Adrenal gland (tissue), 12 donors: ENCODE data around the gene RNF166. TPM values are rescaled to one million over a fixed set of nuclear protein-coding genes. Genes with fewer than 3 reads are reported as not detected.

Experiments
- DNase-seq, 7 donors: peaks; one replicate each; pipeline ENCODE4 v3.0.0-alpha.2; 2019 to 2020
- H3K27ac ChIP-seq, 5 donors: fragments of 200-600 bp; sonication (generic) in 4 of 5; 1 replicate in 3 of 5; 2 replicates in 2 of 5; pipeline versions ENCODE4 v1.5.1 to v1.8.0; 2016 to 2020; ENCODE audit warnings: mild to moderate bottlenecking in 1 of 5
- H3K27me3 ChIP-seq: fragments of 200-600 bp; 2 replicates; pipeline ENCODE4 v1.8.0; 2021
- H3K36me3 ChIP-seq, 2 donors: fragments of 200-600 bp; replicated peaks in 1 of 2; 1 replicate in 1 of 2; 2 replicates in 1 of 2; pipeline versions ENCODE4 v1.5.1 to v1.8.0; 2018 to 2022
- H3K4me1 ChIP-seq, 2 donors: fragments of 200-600 bp; replicated peaks in 1 of 2; 1 replicate in 1 of 2; 2 replicates in 1 of 2; pipeline versions ENCODE4 v1.5.1 to v1.8.0; 2018 to 2021
- H3K4me3 ChIP-seq, 4 donors: fragments of 200-600 bp; sonication (generic) in 3 of 4; one replicate each; pipeline ENCODE4 v1.5.1; 2016 to 2018
- H3K9me3 ChIP-seq, 3 donors: fragments of 200-600 bp; sonication (generic) in 1 of 3; replicated peaks in 1 of 3; 1 replicate in 2 of 3; 2 replicates in 1 of 3; pipeline versions ENCODE4 v1.5.1 to v1.8.0; 2016 to 2021
- POLR2A ChIP-seq, 2 donors: fragments of 450-650 bp; IDR thresholded peaks; one replicate each; pipeline ENCODE4 v1.6.1; 2017; ENCODE audit warnings: antibody characterized with exemption in 2 of 2, mild to moderate bottlenecking in 2 of 2, moderate library complexity in 1 of 2
- WGBS, 4 donors: extraction: QIAGEN DNeasy Blood & Tissue Kit in 2 of 4; methylation state at CpG; one replicate each; pipeline versions ENCODE4 v1.1.5 to v1.1.7; 2013 to 2017; 5-methylcytosine and 5-hydroxymethylcytosine counted together
- intact Hi-C, 2 donors: fragments of 100-400 bp; cut with DNase I; formaldehyde crosslinking; loops; one replicate each; pipeline versions ENCODE4 v1.14.1 to v1.15.0; 2022 to 2023
- polyA plus RNA-seq, 3 donors: library from polyadenylated mRNA; stranded (reverse); fragments of 200-250 nt in 2 of 3; fragments of 350-450 nt in 1 of 3; fragmentation: Illumina TruSeq in 1 of 3; extraction: RNeasy Lipid Tissue Mini Kit (QIAGEN cat#74804) in 1 of 3; gene quantifications; one replicate each; pipeline ENCODE4 v1.2.3, GENCODE V29; 2013 to 2014
- total RNA-seq, 9 donors: library from RNA; depleted of rRNA in 4 of 9; stranded (reverse); fragments of >200 nt in 4 of 9; fragments of 120-200 nt in 1 of 9; fragmentation: NEBNext Ultra II Directional in 1 of 9; extraction: Animal tissue kit (Norgen Biotek cat#: 25700) in 1 of 9; gene quantifications; one replicate each; pipeline versions ENCODE4 v1.1.0 to v1.2.4, GENCODE V29; 2013 to 2023
- TF ChIP-seq, protein P1 (sequence below), 6 experiments: fragments of 450-650 bp in 4 of 6; fragments of 200-600 bp in 2 of 6; sonication (generic) in 1 of 6; IDR thresholded peaks; 1 replicate in 5 of 6; 2 replicates in 1 of 6; pipeline versions ENCODE4 v1.5.1 to v1.8.0; 2016 to 2021; ENCODE audit warnings: antibody characterized with exemption in 6 of 6, mild to moderate bottlenecking in 2 of 6, moderate library complexity in 1 of 6
- donor health status: healthy with polysubstance abuse.
- donor health status: Bipolar disorder and iron deficiency.
- donor health status: DM: yes; HTN: yes; CAD: no.
- donor health status: DM: no; HTN: no; CAD: no.
- donor health status: DM: no; HTN: no; CAD: no.
- donor health status: DM: yes; HTN: yes; CAD: no.

The RNF166 gene
- total and polyA plus RNA-seq, 12 donors: 3.0 to 86.3 (median 28.5) TPM

DNA sequence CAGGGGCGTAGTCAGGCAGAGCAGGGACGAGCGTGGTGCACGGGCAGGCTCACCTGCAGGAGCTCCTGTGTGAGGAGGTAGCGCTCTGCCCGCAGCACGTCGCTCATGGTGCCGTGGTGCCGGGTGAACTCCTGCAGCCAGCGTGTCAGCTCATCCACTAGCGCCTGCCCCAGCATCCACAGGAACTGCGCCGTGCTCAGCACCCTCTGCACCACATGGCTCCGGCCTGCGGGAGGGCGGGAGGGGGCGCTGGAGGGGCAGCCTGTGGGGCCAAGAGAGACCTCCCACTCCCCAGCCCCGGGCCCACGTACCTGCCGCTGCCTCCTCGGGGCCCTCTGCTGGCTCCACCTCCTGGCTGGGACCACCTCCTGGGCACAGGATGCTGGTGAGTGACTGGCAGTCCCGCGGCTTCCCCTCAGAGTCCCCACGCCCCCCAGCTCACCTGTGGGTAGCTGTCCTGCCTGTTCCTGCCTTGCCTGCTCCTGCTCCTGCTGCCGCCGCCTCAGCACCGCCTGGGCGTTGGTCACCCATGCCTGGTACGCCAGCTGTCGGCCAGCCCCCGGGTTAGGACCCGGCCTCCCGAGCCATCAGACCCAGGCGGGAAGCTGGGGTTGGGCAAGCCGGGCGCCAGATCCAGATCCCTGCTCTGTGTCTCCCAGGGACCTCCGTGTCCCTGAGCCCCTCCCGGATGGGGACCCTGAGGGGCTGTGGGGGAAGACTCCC is 16.7 kb upstream of the RNF166 start:
- no peaks in the 10 kb centered on the region for H3K27me3 ChIP-seq
- intact Hi-C loops: no loop called here
- WGBS, 4 donors: 87 to 96% (median 93%) methylated on average over 18 to 39 of the region's 39 CpGs
- TF ChIP-seq, protein P1, sequence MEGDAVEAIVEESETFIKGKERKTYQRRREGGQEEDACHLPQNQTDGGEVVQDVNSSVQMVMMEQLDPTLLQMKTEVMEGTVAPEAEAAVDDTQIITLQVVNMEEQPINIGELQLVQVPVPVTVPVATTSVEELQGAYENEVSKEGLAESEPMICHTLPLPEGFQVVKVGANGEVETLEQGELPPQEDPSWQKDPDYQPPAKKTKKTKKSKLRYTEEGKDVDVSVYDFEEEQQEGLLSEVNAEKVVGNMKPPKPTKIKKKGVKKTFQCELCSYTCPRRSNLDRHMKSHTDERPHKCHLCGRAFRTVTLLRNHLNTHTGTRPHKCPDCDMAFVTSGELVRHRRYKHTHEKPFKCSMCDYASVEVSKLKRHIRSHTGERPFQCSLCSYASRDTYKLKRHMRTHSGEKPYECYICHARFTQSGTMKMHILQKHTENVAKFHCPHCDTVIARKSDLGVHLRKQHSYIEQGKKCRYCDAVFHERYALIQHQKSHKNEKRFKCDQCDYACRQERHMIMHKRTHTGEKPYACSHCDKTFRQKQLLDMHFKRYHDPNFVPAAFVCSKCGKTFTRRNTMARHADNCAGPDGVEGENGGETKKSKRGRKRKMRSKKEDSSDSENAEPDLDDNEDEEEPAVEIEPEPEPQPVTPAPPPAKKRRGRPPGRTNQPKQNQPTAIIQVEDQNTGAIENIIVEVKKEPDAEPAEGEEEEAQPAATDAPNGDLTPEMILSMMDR (IDR thresholded peaks at IDR 0.05): no peak
- no peak for TF ChIP-seq POLR2A (IDR thresholded peaks at IDR 0.05)
- no peak for DNase-seq
- no peaks in the 10 kb centered on the region for H3K9me3 ChIP-seq
- H3K27ac ChIP-seq: no peak overlapping the region
- H3K4me1 ChIP-seq: no peaks in the 10 kb centered on the region
- H3K36me3 ChIP-seq: peaks cover 0 to 87% of the 10 kb centered on the region in 2 donors
- no peak overlapping the region for H3K4me3 ChIP-seq

DNA sequence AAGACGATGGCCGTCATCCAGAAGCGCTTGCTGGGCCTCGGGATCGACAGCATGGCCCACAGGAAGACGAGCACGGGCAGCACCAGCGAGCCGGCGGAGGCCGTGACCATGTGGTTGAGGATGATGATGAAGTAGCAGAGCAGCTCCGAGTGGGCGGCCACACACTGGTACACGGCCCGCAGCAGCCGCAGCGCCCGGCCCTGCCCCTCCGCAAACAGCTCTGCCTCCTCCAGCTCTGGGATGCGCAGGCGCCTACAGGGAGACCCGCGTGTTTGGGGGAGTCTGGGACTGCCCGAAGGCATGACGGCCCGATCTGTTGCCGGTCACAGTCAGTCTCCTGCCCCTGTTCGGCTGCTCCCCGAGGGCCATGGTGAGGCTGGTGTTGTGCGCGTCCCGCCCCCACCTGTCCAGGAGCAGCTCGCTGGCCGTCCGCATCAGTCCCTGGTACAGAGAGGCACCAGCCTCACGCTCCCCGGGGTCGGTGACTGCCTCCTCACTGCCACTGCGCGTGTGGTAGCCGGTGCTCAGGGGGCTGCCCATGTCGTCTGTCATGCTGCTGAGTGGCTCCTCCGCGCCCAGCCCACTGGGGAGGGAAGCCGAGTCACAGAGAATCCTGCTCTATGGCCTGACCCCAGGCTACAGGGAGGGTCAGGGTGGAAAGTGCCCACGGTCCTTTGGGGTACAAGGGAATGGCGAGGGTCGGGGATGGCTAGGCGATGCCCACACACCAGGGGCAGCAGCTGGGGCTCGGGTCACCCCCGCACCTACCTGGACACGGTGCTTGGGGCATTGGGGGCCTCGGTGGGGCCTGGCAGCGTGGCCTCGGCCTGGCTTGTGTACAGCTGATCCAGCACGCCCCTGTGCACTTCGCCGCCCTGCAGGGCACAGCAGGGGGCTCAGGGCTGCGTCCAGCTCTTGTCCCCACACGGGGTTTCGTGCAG is 15.9 kb upstream of the RNF166 start:
- Histone ChIP-seq H3K27me3 (no peaks in the 10 kb centered on the region), H3K9me3 (no peaks in the 10 kb centered on the region), H3K36me3 (peaks cover 0 to 93% of the 10 kb centered on the region in 2 donors), H3K4me1 (no peaks in the 10 kb centered on the region), H3K27ac (no peak overlapping the region), H3K4me3 (no peak overlapping the region)
- no peak for TF ChIP-seq POLR2A (IDR thresholded peaks at IDR 0.05)
- TF ChIP-seq, protein P1 (IDR thresholded peaks at IDR 0.05): no peak
- intact Hi-C loops: no loop called here
- DNase-seq: no peak
- 90 to 97% (median 95%) methylated on average over 30 to 61 of the region's 61 CpGs for WGBS, 4 donors

DNA sequence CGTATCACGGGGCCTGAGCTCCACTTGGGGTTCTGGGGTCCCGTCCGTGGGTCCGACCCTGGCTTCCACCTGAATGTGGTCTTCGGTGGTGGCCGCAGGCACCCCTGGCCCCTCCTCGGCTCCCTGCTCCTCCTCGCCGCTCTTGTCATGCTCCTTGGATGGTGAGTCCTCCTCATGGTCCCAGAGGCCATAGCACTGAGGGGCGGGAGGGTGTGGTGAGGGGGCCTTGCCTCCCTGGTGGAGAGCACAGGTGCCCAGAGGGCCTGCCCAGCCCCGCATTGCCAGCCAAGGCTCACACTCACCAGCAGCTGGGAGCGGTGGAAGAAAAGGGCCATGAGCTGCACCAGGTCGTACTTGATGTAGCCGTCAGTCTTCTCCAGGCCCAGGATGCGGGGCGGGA is 15.0 kb upstream of the RNF166 start:
- Histone ChIP-seq H3K27ac (no peak overlapping the region), H3K27me3 (no peaks in the 10 kb centered on the region), H3K4me1 (no peaks in the 10 kb centered on the region), H3K9me3 (no peaks in the 10 kb centered on the region), H3K36me3 (peaks cover 0 to 93% of the 10 kb centered on the region in 2 donors), H3K4me3 (no peak overlapping the region)
- TF ChIP-seq POLR2A (IDR thresholded peaks at IDR 0.05): no peak
- TF ChIP-seq, protein P1 (IDR thresholded peaks at IDR 0.05): no peak
- intact Hi-C loops: no loop called here
- DNase-seq: no peak
- WGBS, 4 donors: 93 to 97% (median 94%) methylated on average over 10 to 17 of the region's 17 CpGs

DNA sequence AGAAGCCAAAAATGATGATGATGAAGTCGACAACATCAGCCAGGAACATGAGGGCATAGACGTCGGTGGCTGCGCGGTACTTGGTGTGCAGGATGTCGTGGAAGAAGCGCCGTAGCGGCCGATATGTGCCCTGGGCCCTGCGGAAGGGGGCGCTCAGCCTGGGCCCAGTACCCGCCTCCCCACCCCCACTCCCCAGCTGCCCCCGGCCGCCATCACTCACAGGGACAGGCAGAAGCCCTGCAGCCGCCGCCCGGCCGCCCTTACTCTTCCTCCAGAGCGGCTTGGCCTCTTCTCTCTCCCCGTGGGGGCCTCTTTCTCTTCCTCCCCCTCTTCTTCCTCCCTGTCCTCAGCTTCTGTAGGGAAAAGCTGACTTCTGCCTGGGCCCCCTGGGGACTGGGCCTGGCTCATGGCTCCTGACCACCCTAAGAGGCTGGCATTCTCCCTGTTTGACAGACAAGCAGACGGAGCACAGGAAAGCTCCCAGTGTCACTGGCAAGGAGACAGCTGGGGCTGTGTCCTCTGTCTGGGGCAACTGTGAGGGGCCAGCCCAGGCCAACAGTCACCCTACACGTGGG is 14.3 kb upstream of the RNF166 start:
- no peak for TF ChIP-seq POLR2A (IDR thresholded peaks at IDR 0.05)
- TF ChIP-seq, protein P1 (IDR thresholded peaks at IDR 0.05): no peak
- intact Hi-C loops: no loop called here
- WGBS, 4 donors: 91 to 95% (median 94%) methylated on average over 19 to 23 of the region's 23 CpGs
- peaks cover 0 to 93% of the 10 kb centered on the region in 2 donors for H3K36me3 ChIP-seq
- no peak overlapping the region for H3K4me3 ChIP-seq
- no peaks in the 10 kb centered on the region for H3K4me1 ChIP-seq
- H3K27me3 ChIP-seq: no peaks in the 10 kb centered on the region
- H3K9me3 ChIP-seq: no peaks in the 10 kb centered on the region
- no peak overlapping the region for H3K27ac ChIP-seq
- no peak for DNase-seq
